GM12874 (cell line): ENCODE measurements around the gene HPS1.

Experiments
- TF ChIP-seq, protein P1 (sequence below): IDR thresholded peaks from 2 replicates; pipeline ENCODE4 v1.5.1; 2011; ENCODE audit warnings: low read depth, mild to moderate bottlenecking, control low read depth, low read length, moderate library complexity; ENCODE audit not compliant: insufficient read depth

Gene HPS1

DNA sequence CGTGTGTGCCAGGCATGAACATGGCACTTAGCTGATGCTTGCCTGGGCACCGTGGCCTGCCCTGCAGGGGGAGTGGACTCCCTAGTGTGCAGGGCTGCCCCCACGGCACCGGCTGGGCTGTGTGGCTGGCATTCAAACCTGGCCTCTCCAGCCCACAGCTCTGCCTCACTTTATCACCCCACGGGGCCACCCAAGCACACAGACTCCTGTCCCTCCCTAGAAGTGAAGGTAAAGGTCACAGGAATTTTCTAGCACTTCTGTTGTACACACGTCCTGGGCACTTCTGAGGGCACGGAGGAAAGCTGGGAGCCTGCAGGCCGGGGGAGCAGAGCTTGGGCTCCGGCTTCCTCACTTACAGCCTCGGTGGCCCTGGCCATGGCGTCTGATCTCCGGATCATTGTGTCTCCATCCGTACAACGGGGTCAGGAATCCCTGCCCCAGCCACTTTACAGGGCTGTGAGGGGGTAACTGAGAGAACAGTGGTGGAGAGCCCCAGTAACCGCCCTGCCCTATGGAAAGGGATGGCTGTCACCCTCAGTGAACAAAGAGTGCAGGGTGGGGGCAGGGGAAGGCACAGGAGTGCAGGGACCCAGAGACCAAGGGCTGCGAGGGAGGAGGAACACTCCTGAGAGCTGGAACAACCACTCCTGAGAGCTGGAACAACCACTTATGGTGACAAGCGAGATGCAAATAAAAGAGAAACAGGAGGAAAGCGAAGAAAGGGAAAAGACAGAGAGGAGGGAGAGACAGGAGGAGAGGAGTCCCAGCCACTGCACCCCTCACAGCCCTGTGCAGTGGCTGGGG is 27.9 kb downstream of the HPS1 start:
- TF ChIP-seq, protein P1, sequence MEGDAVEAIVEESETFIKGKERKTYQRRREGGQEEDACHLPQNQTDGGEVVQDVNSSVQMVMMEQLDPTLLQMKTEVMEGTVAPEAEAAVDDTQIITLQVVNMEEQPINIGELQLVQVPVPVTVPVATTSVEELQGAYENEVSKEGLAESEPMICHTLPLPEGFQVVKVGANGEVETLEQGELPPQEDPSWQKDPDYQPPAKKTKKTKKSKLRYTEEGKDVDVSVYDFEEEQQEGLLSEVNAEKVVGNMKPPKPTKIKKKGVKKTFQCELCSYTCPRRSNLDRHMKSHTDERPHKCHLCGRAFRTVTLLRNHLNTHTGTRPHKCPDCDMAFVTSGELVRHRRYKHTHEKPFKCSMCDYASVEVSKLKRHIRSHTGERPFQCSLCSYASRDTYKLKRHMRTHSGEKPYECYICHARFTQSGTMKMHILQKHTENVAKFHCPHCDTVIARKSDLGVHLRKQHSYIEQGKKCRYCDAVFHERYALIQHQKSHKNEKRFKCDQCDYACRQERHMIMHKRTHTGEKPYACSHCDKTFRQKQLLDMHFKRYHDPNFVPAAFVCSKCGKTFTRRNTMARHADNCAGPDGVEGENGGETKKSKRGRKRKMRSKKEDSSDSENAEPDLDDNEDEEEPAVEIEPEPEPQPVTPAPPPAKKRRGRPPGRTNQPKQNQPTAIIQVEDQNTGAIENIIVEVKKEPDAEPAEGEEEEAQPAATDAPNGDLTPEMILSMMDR, result no peak

DNA sequence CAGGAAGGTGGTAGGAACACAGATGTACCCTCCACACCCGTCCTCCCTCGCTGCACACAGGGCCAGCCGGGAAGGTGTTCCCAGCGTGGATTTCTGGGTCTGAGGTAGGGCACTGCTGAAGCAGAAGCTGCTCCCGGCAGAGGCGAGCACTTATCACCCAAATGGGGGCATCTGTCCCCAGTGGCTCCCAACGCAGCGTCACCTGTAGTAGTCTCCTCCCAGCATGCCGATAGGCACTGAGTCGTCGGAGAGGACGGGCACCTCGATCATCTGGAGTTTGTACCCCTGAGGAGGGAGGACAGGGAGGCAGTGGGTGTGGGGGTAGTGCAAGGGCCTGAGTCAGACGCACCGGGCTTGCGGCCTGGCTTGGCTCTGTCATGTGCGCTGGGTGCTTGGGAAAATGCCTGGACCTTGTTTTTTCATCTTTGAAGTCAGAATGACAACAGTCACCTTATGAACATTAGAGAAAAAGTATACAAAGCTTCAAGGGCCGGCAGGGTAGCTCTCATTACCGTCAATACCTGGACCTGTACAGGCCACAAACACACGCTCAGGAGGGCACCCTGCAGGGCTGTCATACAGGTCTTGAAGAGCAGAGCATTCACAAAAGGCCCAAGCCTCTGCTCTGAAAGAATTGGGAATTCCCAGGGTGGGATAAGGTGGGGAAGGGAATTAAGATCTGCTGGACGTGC is 28.6 kb downstream of the HPS1 start:
- TF ChIP-seq, protein P1, result no peak

DNA sequence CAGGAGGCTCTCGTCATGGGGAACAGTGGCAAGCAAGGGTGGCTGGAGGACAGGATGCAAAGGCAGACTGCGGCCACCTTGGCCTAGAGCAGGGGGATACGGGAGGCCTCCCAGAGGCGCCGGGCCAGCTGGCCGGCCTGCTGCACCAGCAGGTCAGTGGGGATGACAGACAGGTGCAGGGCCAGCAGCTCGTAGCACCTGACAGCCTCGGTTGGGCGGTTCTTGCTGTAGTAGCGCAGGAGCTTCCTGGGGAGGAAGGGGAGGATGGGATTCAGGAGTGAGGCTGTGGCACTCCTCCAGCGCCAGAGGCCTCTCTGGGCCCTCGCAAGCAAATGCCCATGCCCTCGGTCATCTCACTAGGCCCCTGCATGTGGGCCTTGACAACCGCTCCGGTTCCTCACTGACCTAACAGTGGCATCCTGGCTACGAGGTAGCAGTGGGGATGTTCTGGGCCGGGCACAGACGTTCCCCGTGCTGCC is 29.2 kb downstream of the HPS1 start:
- TF ChIP-seq, protein P1, result no peak

DNA sequence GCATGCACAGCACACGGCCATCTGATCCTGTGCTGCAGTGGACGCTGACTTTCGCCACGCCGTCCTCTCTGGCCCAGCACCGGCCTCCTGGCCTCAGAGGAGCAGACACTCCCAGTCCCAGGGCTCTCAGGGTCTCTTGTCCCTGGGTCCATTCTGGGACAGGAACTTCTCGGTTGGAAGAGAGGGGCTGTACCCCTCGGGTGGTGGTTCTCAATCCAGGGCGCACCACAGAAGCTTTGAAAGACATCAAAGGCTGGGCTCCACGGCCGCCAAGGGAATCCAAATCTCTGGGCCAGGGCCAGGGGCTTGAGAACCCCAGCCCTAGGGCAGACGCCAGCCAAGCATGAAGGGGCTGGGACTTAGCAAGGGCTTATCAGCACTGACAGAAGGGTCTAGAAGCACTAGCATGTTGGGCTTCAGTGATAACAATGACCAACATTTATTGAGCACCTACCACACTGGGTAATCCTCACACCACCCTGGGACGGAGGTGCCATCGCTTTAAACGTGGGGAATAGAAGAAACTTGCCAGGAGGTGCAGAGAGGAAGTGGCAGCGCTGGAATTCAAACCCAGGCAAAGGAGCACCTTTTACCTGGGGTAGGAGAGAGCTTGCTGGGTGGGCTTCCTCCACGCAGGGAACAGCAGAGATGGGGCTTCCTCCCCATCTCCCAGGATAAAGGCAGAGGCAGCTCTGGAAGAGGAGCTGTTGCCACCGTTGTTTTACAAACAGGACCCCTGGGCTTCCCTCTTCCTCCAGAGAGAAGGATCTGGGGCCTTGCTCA is 29.9 kb downstream of the HPS1 start:
- TF ChIP-seq, protein P1, result no peak

DNA sequence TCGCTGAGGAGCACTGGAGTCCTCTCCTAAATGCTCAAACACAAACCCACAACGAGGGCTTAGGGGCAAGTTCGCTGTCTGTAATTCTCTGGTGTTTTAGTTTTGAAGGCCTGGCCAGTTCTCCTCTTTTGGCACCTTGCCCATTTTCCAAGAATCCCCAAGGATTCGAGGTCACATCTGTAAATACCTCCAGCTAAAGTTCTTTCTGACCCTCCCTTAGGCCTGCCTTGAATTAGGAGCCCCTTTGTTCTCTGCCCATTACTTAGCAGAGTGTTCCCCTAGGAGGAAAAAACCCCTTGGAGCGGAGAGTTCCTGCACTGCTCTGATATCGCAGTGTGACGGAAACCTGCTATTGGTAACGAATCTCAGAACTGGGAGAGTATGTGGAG is 31.0 kb downstream of the HPS1 start:
- TF ChIP-seq, protein P1, result no peak

DNA sequence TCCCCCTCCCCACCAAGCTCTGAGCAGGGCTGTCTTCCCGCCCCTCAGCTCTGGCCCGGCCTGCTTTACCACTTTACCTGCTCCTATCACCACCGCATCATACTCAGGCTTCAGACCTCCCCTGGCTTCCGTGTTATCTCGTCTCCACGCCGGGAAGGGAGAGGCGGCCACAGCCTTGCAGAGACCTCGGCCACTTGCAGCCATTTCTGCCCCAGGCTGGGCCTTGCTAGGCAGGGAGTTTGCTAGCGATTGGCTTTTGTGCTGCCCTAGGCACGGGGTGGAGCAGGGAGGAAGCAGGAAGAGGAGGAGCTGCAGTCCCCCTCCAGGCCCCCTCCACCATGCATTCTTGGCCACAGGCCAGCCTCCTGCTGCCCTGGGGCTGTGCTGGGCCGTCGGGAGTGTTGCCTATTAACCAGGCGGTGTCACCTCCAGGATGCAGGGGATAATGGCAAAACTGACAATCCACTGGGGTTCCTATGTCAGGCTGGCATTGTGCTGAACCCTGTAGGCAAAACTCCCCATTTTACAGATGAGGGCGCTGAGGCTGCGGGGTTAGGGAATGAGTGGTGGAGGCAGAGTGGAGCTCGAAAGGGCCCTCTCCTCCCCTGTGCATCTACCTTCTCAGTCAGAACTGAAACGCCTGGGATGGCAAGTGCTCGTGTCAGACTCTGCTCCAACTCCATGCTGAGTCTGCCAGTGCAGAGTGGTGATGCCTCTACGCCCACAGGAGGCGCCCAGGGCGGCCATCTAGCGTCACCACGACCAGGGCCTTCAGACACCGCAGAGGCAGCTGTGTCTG is 31.6 kb downstream of the HPS1 start, which contains the start of gene PYROXD2:
Gene PYROXD2 (minus strand): TSS at position 251 of the 799 bp plus-strand sequence. CDS start 47 bp downstream, at position 204.
- TF ChIP-seq, protein P1, result no peak
